ENCODE results near the gene HELZ.
"Not testable (repeated sequence)": the region's sequence is repeated elsewhere in the genome, so short reads cannot be mapped to it uniquely, and the experiment has no call there.

HELZ gene

GRCh38 chr17:67266496-67266895 lies 21.5 kb upstream of the HELZ start:
- DNase-seq, result no peak

GRCh38 chr17:67265436-67266019 lies 20.5 kb upstream of the HELZ start:
- no peak for DNase-seq

DNA sequence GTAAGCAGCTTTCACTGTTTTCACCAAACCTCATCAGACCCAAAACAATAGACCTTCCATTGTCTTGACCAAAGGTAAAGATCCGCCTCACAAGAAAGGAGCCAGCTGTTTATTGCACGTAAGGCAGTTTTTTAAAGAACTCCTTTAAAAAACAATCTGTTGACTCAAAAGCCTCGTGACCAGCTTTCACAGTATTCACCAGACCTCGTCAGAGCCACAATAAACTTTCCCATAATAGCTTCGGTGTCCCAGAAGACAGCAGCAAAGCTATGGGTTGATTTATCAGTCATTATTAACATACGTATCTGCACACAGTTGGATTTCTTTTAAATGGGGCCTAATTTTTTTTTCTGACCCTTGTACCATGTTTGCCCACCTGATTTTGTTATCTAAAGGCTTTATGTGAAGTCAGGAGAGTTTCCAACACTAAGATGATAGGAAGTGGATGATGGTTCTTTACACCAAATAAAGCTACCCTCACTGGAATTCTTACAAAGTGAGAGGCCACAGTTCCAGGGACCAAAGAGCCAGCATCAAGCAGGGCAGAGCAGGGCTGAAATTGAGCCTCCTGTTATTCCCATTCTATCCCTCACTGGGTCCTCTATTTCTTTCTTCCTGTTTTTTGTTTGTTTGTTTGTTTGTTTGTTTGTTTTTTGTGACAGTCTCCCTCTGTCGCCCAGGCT lies 17.6 kb upstream of the HELZ start:
- DNase-seq, result no peak

- no peak for DNase-seq
These were observed 15.4 kb upstream of the HELZ start for GRCh38 chr17:67260170-67260987.

GRCh38 chr17:67258821-67259468 lies 13.9 kb upstream of the HELZ start:
- DNase-seq, result no peak

DNA sequence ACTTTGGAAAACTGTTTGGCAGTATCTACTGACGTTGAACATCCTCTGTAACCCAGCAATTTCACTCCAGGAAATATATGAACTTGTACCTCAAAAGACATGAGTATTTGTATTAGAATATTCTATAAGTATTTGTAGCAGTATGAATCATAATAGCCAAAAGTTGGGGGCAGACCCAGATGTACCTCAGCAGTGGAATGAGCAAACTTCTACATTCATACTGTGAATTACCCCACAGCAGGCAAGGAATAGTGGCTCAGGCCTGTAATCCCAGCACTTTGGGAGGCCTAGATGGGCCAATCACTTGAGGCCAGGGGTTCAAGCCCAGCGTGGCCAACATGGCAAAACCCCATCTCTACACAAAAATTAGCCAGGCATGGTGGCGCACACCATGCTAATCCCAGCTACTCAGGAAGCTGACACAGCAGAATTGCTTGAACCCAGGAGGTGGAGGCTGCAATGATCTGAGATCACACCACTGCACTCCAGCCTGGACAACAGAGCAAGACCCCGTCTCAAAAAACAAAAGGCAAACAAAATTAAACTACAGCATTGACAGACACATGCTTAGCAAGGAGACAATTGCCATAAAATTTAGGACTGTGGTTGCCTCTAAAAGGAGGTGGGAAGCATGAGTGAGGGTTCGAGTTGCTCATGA lies 11.2 kb upstream of the HELZ start:
- DNase-seq, result no peak

- no peak for DNase-seq
These were observed 8.4 kb upstream of the HELZ start for GRCh38 chr17:67253384-67253783.

GRCh38 chr17:67251586-67251985 lies 6.6 kb upstream of the HELZ start:
- DNase-seq, result not testable (repeated sequence)

DNA sequence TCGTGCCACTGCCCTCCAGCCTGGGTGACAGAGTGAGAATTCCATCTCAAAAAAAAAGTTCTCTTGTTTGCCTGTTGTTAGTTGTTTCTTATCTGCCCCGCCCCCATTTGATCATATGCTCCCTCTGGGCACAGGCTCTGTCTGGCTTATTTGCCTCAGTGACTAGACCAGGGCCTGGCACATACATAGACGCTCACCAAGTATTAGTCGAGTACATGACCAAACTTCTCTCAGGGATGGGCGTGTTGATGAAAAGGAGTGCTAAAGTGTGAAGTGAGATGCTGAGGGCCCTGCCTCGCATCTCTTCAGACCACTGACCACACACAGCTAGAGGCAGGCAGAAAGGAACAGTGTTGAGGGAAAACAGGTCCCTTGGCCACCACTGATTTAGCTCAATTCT lies 3.3 kb upstream of the HELZ start:
- no peak for DNase-seq

DNA sequence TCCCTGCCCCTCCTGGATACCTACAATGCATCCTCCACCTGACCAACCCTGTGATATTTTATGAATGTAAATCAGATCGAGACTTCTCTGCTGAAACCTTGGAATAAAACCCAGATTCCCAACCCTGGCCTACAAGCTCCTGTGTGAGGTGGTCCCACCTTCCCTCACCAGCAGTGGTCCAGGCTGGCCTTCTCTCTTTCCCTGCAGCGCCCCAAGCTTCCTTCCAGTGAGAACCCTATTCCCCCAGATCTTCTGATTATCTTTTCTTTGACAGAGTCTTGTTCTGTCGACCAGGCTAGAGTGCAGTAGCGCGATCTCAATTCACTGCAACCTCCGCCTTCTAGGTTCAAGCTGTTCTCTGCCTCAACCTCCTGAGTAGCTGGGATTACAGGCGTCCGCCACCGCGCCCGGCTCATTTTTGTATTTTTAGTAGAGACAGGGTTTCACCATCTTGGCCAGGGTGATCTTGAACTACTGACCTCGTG lies 2.5 kb upstream of the HELZ start:
- DNase-seq, result no peak

DNA sequence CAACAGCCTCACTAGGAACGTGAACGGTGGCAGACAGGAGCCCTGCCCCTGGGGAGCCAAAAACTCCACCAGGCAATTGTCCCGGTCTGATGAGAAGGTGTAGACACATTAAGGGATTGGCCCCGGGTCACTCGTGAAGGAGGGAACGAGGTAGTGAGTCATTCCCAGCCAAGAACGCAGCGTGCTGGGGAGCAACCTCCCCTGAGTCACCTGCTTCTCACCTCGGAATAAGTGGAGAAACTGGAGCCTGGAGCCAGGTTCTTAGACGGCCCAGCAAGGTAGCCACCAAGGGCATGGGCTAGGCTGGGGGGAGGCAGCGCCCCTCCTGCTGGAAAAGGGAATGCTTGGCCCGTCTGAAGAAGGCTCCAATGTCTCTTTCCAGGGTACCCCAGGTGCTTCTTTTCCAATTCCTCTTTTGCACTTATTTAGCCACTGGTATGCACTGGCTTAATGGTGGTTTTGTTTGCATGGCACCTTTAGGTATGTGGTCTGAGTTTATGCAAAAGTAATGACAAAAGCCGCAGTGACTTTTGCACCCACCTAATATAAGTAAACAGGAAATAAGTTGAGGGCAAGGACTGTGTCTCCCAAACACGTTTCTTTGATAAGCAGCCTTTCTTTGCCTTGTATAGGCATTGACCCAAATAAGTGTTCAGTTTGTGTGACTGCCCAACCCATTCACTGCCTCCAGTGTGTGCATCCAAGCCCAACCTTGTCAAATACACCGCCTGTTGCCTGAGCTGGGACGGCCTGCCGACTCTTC lies 1.8 kb upstream of the HELZ start:
- DNase-seq, result no peak

DNA sequence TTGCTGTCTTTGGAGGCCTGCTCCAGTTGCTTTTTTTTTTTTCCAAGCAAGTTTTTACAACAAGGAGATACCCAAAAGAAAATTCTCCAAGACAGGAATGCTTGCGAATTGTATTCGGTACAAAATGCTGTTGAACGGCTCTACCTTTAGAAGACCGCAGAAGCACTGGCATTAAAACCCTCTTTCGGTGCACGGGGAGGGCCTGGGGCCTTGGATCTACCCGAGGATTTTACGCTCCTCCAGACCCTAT lies 1.3 kb upstream of the HELZ start:
- DNase-seq, result no peak

- DNase-seq, result no peak
These were observed 852 bp upstream of the HELZ start for GRCh38 chr17:67245694-67246402.

DNA sequence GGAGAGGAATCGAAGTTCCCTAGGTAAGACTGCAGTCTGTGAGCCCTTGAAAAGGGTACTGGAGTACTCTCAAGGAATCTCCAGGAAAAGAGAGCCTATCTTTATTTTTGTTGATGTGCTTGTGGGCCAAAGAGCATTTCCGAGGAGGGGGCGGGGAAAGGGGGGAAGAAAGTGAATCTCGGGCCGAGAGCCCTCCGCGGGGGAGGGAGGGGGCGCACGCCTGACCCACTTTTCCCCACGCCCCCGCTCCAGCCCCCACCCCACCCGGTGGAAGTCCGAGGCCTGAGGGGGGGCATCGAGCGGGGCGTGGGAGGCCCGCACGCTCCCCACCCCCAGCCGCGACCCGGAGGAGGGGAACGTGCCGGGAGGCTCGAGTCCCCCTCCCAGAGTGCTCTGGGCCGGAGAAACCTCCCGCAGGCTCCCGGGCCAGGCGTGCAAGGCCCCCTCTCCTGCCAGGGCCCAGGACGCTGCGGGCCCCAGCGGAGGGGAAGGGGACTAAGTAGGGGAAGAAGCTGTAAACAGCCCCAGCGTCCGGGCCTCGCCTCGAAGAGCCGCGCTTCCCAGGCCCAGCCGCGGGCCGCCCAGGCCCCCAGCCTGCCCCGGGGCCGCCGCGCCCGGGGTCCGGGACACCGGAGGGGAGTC lies 444 bp downstream of the HELZ start:
- peak; percentile 6 for DNase-seq

DNA sequence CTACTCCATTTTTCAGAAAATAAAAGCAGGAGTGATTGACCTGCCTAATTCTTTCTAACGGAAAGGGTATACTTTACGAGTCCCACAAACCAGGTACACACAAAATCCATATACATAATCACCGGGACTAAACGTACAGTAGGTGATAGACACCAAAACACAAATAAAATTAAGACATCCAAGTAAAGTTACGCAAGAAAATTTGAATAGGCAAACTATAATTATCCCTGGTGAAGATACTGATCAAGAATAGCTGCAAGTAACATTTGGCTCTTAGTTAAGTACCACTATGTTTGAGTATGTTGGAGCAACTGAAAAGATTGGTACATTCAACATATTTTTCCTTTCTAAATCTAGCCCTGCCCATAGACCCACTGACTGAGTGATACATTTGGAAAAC lies 1.7 kb downstream of the HELZ start:
- DNase-seq, result no peak

- no peak for DNase-seq
These were observed 3.2 kb downstream of the HELZ start for GRCh38 chr17:67241719-67242341.

GRCh38 chr17:67239597-67239996 lies 5.4 kb downstream of the HELZ start:
- DNase-seq, result no peak

DNA sequence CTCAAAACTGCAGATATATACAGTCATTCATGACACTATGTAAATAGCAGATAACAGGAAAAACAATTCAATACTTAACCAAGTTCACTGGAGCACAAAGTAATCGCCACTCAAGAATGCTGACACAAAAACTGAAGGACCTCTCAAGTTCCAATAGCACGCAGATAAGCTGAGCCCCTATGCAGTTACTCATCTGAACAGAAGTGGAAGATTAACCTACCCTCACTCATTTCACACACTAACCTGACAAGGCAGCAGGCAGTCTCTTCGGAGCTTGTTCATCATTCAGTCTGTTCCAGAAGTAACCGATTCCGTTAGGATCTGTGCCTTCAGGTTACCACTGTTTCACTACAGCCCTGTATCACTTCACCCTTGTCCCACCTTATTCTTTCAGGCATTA lies 6.0 kb downstream of the HELZ start:
- DNase-seq, result no peak

- no peak for DNase-seq
These were observed 12.6 kb downstream of the HELZ start for GRCh38 chr17:67232441-67232840.

DNA sequence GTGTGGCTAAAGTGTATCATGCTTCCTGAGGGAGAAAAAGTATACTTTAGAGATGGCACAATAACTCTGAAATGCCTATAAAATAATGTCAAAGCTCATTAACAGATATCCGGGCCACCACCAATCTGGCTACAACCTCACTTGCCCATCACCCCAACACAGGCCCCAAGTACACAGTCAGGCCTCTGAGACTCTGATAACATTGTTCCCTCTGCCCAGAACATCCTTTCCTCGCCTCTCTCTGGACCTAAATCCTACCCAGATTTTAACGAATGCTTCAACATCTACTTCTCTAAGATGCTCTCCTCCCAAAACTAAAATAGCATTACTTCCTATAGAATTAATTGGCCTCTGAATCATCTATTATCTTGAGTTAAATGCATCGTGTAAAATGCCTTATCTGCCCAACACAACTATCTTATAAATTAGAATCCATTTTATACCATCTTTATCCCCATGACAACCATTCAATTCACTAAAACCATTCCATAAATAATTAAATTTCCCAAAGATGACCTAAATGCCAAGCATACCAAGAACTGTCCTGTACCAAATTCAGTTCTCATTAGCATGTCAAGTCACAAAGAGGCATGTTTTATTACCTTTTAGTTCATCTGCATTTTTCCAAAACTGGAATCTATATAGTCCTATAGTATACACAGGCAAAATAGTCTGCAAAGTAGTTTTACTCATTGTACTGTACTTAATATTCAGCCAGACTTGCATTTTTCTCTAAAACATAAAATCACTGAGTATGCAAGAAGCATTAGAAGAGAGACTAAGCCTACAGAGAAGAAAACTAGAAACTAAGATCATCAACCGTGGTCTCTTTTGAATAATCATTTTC lies 15.7 kb downstream of the HELZ start:
- DNase-seq, result no peak
